ENCODE results near the gene CARD10. TPM values are rescaled to one million over a fixed set of nuclear protein-coding genes. Genes with fewer than 3 reads are reported as not detected.

The CARD10 gene
- total RNA-seq, 1 donor from 2014 or later: 1.5 TPM

- no peaks in the 10 kb centered on the region for H3K9me3 ChIP-seq (ENCODE audit: low read depth)
- Mint-ChIP-seq H3K27ac (no peak overlapping the region), H3K4me1 (peaks cover 30% of the 10 kb centered on the region), H3K9me3 (no peaks in the 10 kb centered on the region), H3K36me3 (peaks cover 2% of the 10 kb centered on the region), H3K4me3 (no peak overlapping the region), H3K27me3 (ENCODE audit: insufficient read depth, low read depth) (peaks cover 3% of the 10 kb centered on the region)
- H3K36me3 ChIP-seq: no peaks in the 10 kb centered on the region
- H3K4me1 ChIP-seq: peaks cover 16% of the 10 kb centered on the region
- TF ChIP-seq EZH2phosphoT487 (IDR thresholded peaks at IDR 0.05) (no peak), EZH2 (IDR thresholded peaks at IDR 0.05) (no peak)
- TF ChIP-seq, protein P1, sequence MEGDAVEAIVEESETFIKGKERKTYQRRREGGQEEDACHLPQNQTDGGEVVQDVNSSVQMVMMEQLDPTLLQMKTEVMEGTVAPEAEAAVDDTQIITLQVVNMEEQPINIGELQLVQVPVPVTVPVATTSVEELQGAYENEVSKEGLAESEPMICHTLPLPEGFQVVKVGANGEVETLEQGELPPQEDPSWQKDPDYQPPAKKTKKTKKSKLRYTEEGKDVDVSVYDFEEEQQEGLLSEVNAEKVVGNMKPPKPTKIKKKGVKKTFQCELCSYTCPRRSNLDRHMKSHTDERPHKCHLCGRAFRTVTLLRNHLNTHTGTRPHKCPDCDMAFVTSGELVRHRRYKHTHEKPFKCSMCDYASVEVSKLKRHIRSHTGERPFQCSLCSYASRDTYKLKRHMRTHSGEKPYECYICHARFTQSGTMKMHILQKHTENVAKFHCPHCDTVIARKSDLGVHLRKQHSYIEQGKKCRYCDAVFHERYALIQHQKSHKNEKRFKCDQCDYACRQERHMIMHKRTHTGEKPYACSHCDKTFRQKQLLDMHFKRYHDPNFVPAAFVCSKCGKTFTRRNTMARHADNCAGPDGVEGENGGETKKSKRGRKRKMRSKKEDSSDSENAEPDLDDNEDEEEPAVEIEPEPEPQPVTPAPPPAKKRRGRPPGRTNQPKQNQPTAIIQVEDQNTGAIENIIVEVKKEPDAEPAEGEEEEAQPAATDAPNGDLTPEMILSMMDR (IDR thresholded peaks at IDR 0.05): no peak
- no peak overlapping the region for H2AFZ ChIP-seq (replicated peaks)
- peaks cover 30% of the 10 kb centered on the region for H3K27me3 ChIP-seq
- no peak overlapping the region for H3K27ac ChIP-seq
- no peak overlapping the region for H3K4me2 ChIP-seq
- H3F3A ChIP-seq (ENCODE audit: low read depth): peaks cover 11% of the 10 kb centered on the region
- no peaks in the 10 kb centered on the region for H3K79me2 ChIP-seq (ENCODE audit: low read depth)
- no peaks in the 10 kb centered on the region for H4K20me1 ChIP-seq (ENCODE audit: low read depth)
- no peak overlapping the region for H3K4me3 ChIP-seq
- no peak overlapping the region for H3K9ac ChIP-seq
- DNase-seq (ENCODE audit: low spot score): no peak
These were observed 45.0 kb upstream of the CARD10 start for GRCh38 chr22:37564111-37564711.

DNA sequence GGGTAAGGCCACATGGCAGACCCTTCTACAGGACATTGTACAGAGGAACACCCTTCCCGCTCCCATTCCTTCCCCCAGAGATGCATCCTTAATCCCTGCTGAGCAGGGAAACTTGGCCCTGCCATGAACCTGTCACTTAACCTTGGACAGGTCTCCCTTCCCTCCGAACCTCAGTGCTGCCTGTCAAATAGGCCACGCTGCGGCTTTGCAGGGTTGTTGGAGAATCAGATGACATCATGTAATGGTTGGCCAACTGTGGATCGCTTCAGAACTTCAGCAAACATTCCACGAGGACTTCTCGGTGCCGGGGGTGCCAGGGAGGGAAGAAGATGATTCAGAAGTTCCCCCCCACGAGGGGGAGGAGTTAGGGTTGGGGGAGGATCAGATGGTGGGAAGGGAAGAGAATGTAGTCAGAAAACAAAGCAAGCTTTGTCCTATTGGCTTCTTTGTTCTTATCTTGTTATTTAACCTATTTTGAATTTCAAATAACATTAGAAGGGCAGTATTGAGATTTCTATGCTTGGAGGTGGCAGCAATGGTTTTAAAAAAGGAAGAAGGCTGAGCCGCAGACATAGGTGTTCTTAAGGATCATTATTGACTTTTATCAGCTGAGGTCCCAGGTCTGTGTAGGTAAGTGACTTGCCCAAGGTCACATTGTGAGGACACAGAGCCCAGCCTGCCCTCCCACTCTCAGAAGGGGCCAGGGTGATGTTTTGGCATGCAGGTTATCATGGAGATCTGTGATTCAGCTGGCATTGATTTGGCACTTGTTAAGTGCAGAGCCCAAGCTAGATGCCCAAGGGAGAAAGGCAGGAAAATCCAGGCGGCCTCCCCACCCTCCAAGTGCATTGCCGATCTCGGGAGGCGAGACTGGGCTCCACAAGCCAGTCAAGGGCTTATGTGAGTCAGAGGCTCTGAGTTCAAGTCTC, 44.2 kb upstream of the CARD10 start:
- no peak overlapping the region for H3K4me3 Mint-ChIP-seq
- TF ChIP-seq EZH2 (IDR thresholded peaks at IDR 0.05) (no peak), EZH2phosphoT487 (IDR thresholded peaks at IDR 0.05) (no peak)
- TF ChIP-seq, protein P1 (IDR thresholded peaks at IDR 0.05): no peak
- Histone ChIP-seq H3F3A (ENCODE audit: low read depth) (peaks cover 18% of the 10 kb centered on the region), H3K9me3 (ENCODE audit: low read depth) (no peaks in the 10 kb centered on the region), H3K4me3 (no peak overlapping the region), H3K27me3 (peaks cover 35% of the 10 kb centered on the region), H3K27ac (no peak overlapping the region), H2AFZ (replicated peaks) (no peak overlapping the region), H3K36me3 (no peaks in the 10 kb centered on the region), H3K79me2 (ENCODE audit: low read depth) (no peaks in the 10 kb centered on the region), H3K4me1 (peaks cover 16% of the 10 kb centered on the region), H3K9ac (no peak overlapping the region), H4K20me1 (ENCODE audit: low read depth) (no peaks in the 10 kb centered on the region), H3K4me2 (no peak overlapping the region)
- H3K27ac Mint-ChIP-seq: peak overlapping the region; percentile 48
- H3K36me3 Mint-ChIP-seq: peaks cover 2% of the 10 kb centered on the region
- H3K27me3 Mint-ChIP-seq (ENCODE audit: insufficient read depth, low read depth): peaks cover 3% of the 10 kb centered on the region
- H3K4me1 Mint-ChIP-seq: peaks cover 30% of the 10 kb centered on the region
- no peak for DNase-seq (ENCODE audit: low spot score)
- H3K9me3 Mint-ChIP-seq: no peaks in the 10 kb centered on the region

GRCh38 chr22:37562049-37562875, 43.0 kb upstream of the CARD10 start:
- no peak for DNase-seq (ENCODE audit: low spot score)
- Histone ChIP-seq H3F3A (ENCODE audit: low read depth) (peaks cover 26% of the 10 kb centered on the region), H3K27me3 (peaks cover 35% of the 10 kb centered on the region), H3K9ac (no peak overlapping the region), H3K36me3 (no peaks in the 10 kb centered on the region), H3K4me2 (no peak overlapping the region), H3K4me1 (peaks cover 16% of the 10 kb centered on the region), H2AFZ (replicated peaks) (no peak overlapping the region), H4K20me1 (ENCODE audit: low read depth) (no peaks in the 10 kb centered on the region), H3K27ac (no peak overlapping the region), H3K79me2 (ENCODE audit: low read depth) (no peaks in the 10 kb centered on the region), H3K4me3 (no peak overlapping the region), H3K9me3 (ENCODE audit: low read depth) (no peaks in the 10 kb centered on the region)
- peak overlapping the region; percentile 78 for H3K27ac Mint-ChIP-seq
- peaks cover 2% of the 10 kb centered on the region for H3K36me3 Mint-ChIP-seq
- no peak for TF ChIP-seq EZH2phosphoT487 (IDR thresholded peaks at IDR 0.05)
- TF ChIP-seq, protein P1 (IDR thresholded peaks at IDR 0.05): no peak
- no peak for TF ChIP-seq EZH2 (IDR thresholded peaks at IDR 0.05)
- H3K27me3 Mint-ChIP-seq (ENCODE audit: insufficient read depth, low read depth): peaks cover 5% of the 10 kb centered on the region
- peak overlapping the region; percentile 87 for H3K4me3 Mint-ChIP-seq
- H3K9me3 Mint-ChIP-seq: no peaks in the 10 kb centered on the region
- peaks cover 30% of the 10 kb centered on the region for H3K4me1 Mint-ChIP-seq

Measured in neural progenitor cell (in vitro differentiated cells).